PC-9 (cell line): ENCODE measurements around the gene CACNG5. TPM values are rescaled to one million over a fixed set of nuclear protein-coding genes. Genes with fewer than 3 reads are reported as not detected.

Source experiments
- BruUV-seq: library from RNA; stranded (reverse); fragments of 400-500 nt; replicated peaks from 2 replicates; lab custom pipeline; 2021; lab: Mats Ljungman, UMichigan
- CTCF ChIA-PET: fragments of 300-600 bp; sonication (Branson Sonifier 250); formaldehyde crosslinking; loops from one replicate; lab custom pipeline; 2022; ENCODE audit warnings: antibody characterized with exemption; lab: Charles Lee
- POLR2A ChIA-PET: fragments of 300-600 bp; sonication (Branson Sonifier 250); formaldehyde crosslinking; loops from one replicate; lab custom pipeline; 2022; ENCODE audit warnings: antibody characterized with exemption; ENCODE audit not compliant: unreplicated experiment; lab: Charles Lee
- DNase-seq, 2 experiments: peaks; one replicate each; pipeline versions ENCODE4 v3.0.0 to v3.0.0-alpha.2; 2015 to 2022; ENCODE audit warnings: mixed read lengths in 1 of 2
- H2AFZ ChIP-seq: fragments of 200-600 bp; sonication (generic); 2 replicates; pipeline ENCODE4 v1.8.1; 2017; ENCODE audit warnings: antibody characterized with exemption
- H3F3A ChIP-seq: fragments of 200-600 bp; sonication (generic); 2 replicates; pipeline ENCODE4 v1.8.1; 2017; ENCODE audit warnings: antibody characterized with exemption, mild to moderate bottlenecking, low read depth; ENCODE audit not compliant: insufficient read depth
- H3K27ac ChIP-seq: fragments of 200-600 bp; sonication (generic); 2 replicates; pipeline ENCODE4 v1.6.1; 2016; ENCODE audit warnings: mixed run types
- H3K27me3 ChIP-seq: fragments of 200-600 bp; sonication (generic); 2 replicates; pipeline ENCODE4 v1.6.1; 2016; ENCODE audit warnings: low read depth, mixed run types; ENCODE audit not compliant: insufficient read depth
- H3K36me3 ChIP-seq: fragments of 200-600 bp; sonication (generic); 2 replicates; pipeline ENCODE4 v1.6.1; 2016; ENCODE audit warnings: low read depth, mixed run types
- H3K4me1 ChIP-seq: fragments of 200-600 bp; sonication (generic); replicated peaks from 2 replicates; pipeline ENCODE4 v1.6.1; 2016; ENCODE audit warnings: mixed run types; ENCODE audit not compliant: insufficient read depth
- H3K4me2 ChIP-seq: fragments of 200-600 bp; sonication (generic); 2 replicates; pipeline ENCODE4 v1.6.1; 2017; ENCODE audit warnings: mixed run types
- H3K4me3 ChIP-seq: fragments of 200-600 bp; sonication (generic); 2 replicates; pipeline ENCODE4 v1.6.1; 2016; ENCODE audit warnings: mixed run types
- H3K79me2 ChIP-seq: fragments of 200-600 bp; sonication (generic); 2 replicates; pipeline ENCODE4 v1.6.1; 2017; ENCODE audit warnings: low read depth, mixed run types
- H3K9me2 ChIP-seq: fragments of 200-600 bp; sonication (generic); 2 replicates; pipeline ENCODE4 v1.8.1; 2017; ENCODE audit warnings: mild to moderate bottlenecking; ENCODE audit not compliant: insufficient read depth
- H3K9me3 ChIP-seq: fragments of 200-600 bp; sonication (generic); 2 replicates; pipeline ENCODE4 v1.8.1; 2016; ENCODE audit warnings: low read depth; ENCODE audit not compliant: insufficient read depth
- H4K20me1 ChIP-seq: fragments of 200-600 bp; sonication (generic); 2 replicates; pipeline ENCODE4 v1.8.1; 2017; ENCODE audit not compliant: insufficient read depth
- CTCF ChIP-seq: fragments of 200-600 bp; sonication (generic); conservative IDR thresholded peaks from 2 replicates; pipeline ENCODE4 v1.6.1; 2017; ENCODE audit warnings: mixed run types, antibody characterized with exemption, mild to moderate bottlenecking, moderate library complexity
- EZH2 ChIP-seq: fragments of 200-600 bp; sonication (generic); IDR thresholded peaks from 2 replicates; pipeline ENCODE4 v1.8.0; 2017; ENCODE audit warnings: antibody characterized with exemption, low read depth
- intact Hi-C: fragments of 100-400 bp; cut with micrococcal nuclease; formaldehyde crosslinking; loops from one replicate; pipeline ENCODE4 v1.10.0; 2022; ENCODE audit not compliant: unreplicated experiment
- total RNA-seq: library from RNA; stranded (reverse); gene quantifications from 2 replicates; pipeline ENCODE4 v1.2.3, GENCODE V29; 2021

CACNG5 gene
- total RNA-seq, 1 experiment from 2014 or later: not detected

- no peak for TF ChIP-seq CTCF
- TF ChIP-seq EZH2: no peak
- 0 out of 2 replicates have a peak, but pooled peaks cover 9% of the 10 kb centered on the region for H3K36me3 ChIP-seq
- H3K4me3 ChIP-seq: no peak overlapping the region
- DNase-seq: no peak
- H3F3A ChIP-seq: no peaks in the 10 kb centered on the region
- ChIA-PET CTCF (no interaction called here), POLR2A (no interaction called here)
- H3K27ac ChIP-seq: no peak overlapping the region
- no peaks in the 10 kb centered on the region for H4K20me1 ChIP-seq
- no TSS peak for BruUV-seq
- H2AFZ ChIP-seq: no peak overlapping the region
- no peaks in the 10 kb centered on the region for H3K9me3 ChIP-seq
- H3K79me2 ChIP-seq: no peaks in the 10 kb centered on the region
- no peaks in the 10 kb centered on the region for H3K9me2 ChIP-seq
- H3K27me3 ChIP-seq: no peaks in the 10 kb centered on the region
- H3K4me2 ChIP-seq: no peak overlapping the region
- intact Hi-C loops: no loop called here
- H3K4me1 ChIP-seq: no peaks in the 10 kb centered on the region
Measured at GRCh38 chr17:66789093-66789492, 45.8 kb upstream of the CACNG5 start.

GRCh38 chr17:66789961-66790437, 44.9 kb upstream of the CACNG5 start:
- intact Hi-C loops: no loop called here
- DNase-seq: no peak
- no peak overlapping the region for H2AFZ ChIP-seq
- H3F3A ChIP-seq: no peaks in the 10 kb centered on the region
- H3K36me3 ChIP-seq: 0 out of 2 replicates have a peak, but pooled peaks cover 9% of the 10 kb centered on the region
- no peak overlapping the region for H3K27ac ChIP-seq
- TF ChIP-seq CTCF (no peak), EZH2 (no peak)
- no peak overlapping the region for H3K4me2 ChIP-seq
- no peak overlapping the region for H3K4me3 ChIP-seq
- no peaks in the 10 kb centered on the region for H3K9me3 ChIP-seq
- H3K79me2 ChIP-seq: no peaks in the 10 kb centered on the region
- BruUV-seq: no TSS peak
- POLR2A ChIA-PET: no interaction called here
- H4K20me1 ChIP-seq: no peaks in the 10 kb centered on the region
- no peaks in the 10 kb centered on the region for H3K9me2 ChIP-seq
- CTCF ChIA-PET: no interaction called here
- H3K27me3 ChIP-seq: no peaks in the 10 kb centered on the region
- H3K4me1 ChIP-seq: no peaks in the 10 kb centered on the region

- Histone ChIP-seq H3K4me2 (no peak overlapping the region), H3K79me2 (no peaks in the 10 kb centered on the region), H4K20me1 (no peaks in the 10 kb centered on the region), H2AFZ (no peak overlapping the region), H3K4me3 (no peak overlapping the region), H3K9me2 (no peaks in the 10 kb centered on the region), H3K27ac (no peak overlapping the region), H3K9me3 (no peaks in the 10 kb centered on the region), H3K4me1 (no peaks in the 10 kb centered on the region), H3K27me3 (no peaks in the 10 kb centered on the region), H3K36me3 (0 out of 2 replicates have a peak, but pooled peaks cover 9% of the 10 kb centered on the region), H3F3A (no peaks in the 10 kb centered on the region)
- no peak for TF ChIP-seq EZH2
- no peak for TF ChIP-seq CTCF
- intact Hi-C loops: no loop called here
- ChIA-PET CTCF (no interaction called here), POLR2A (no interaction called here)
- BruUV-seq: no TSS peak
- DNase-seq: no peak
Measured at GRCh38 chr17:66790501-66791061, 44.3 kb upstream of the CACNG5 start.
